Endothelial cell of umbilical vein (primary cell): ENCODE measurements around the gene FGF19. TPM values are rescaled to one million over a fixed set of nuclear protein-coding genes. Genes with fewer than 3 reads are reported as not detected.

Experiments
- BruUV-seq: library from RNA; stranded (reverse); fragments of 400-500 nt; replicated peaks from 2 replicates; lab custom pipeline; 2021; lab: Mats Ljungman, UMichigan
- CTCF ChIA-PET: fragments of 300-600, 350-600 bp; sonication (Branson Sonifier 250); formaldehyde crosslinking; loops from one replicate; lab custom pipeline; 2021; ENCODE audit warnings: antibody characterized with exemption, inconsistent platforms; lab: Charles Lee
- POLR2A ChIA-PET: fragments of 300-600, 350-600 bp; sonication (Branson Sonifier 250); formaldehyde crosslinking; loops from one replicate; lab custom pipeline; 2021; ENCODE audit warnings: antibody characterized with exemption, inconsistent platforms; lab: Charles Lee
- DNase-seq: peaks from one replicate; pipeline ENCODE4 v3.0.0-alpha.2; 2011; ENCODE audit warnings: low read depth, low spot score
- FAIRE-seq: peaks from 2 replicates; lab custom pipeline; 2011; peaks lifted over from hg19 to GRCh38; lab: Jason Lieb, UNC
- H2AFZ ChIP-seq: 2 replicates; pipeline ENCODE4 v1.6.0; 2012; ENCODE audit warnings: low read depth, low read length, control low read depth, inconsistent platforms
- H3K27ac ChIP-seq: 2 replicates; pipeline ENCODE4 v1.5.1; 2011; ENCODE audit warnings: low read depth, mild to moderate bottlenecking, control low read depth, low read length, moderate library complexity; ENCODE audit not compliant: insufficient read depth
- H3K27me3 ChIP-seq, 2 experiments: 2 replicates each; pipeline versions ENCODE4 v1.6.0 to v1.6.1; 2011; ENCODE audit warnings: low read length in 2 of 2, mixed read lengths in 1 of 2; ENCODE audit not compliant: control insufficient read depth in 2 of 2, insufficient read depth in 2 of 2
- H3K36me3 ChIP-seq, 2 experiments: 2 replicates in 1 of 2; 3 replicates in 1 of 2; pipeline ENCODE4 v1.5.1; 2011; ENCODE audit warnings: low read length in 2 of 2, mild to moderate bottlenecking in 1 of 2, moderate library complexity in 1 of 2; ENCODE audit not compliant: control insufficient read depth in 2 of 2, insufficient read depth in 2 of 2; ENCODE audit errors: extremely low read depth in 1 of 2
- H3K4me1 ChIP-seq: 3 replicates; pipeline ENCODE4 v1.5.1; 2011; ENCODE audit warnings: mild to moderate bottlenecking, low read length; ENCODE audit not compliant: control insufficient read depth, insufficient read depth; ENCODE audit errors: extremely low read depth
- H3K4me2 ChIP-seq: 2 replicates; pipeline ENCODE4 v1.6.1; 2011; ENCODE audit warnings: low read length, control low read depth, mixed read lengths; ENCODE audit not compliant: insufficient read depth
- H3K4me3 ChIP-seq, 3 experiments: fragments of 200-600 bp in 1 of 3; sonication (generic), shearing (Covaris generic) in 1 of 3; replicated peaks in 1 of 3; 2 replicates each; pipeline ENCODE4 v1.5.1; 2011 to 2016; ENCODE audit warnings: control low read depth in 3 of 3, low read length in 3 of 3, mild to moderate bottlenecking in 2 of 3, inconsistent platforms in 1 of 3, low read depth in 1 of 3, moderate library complexity in 1 of 3; ENCODE audit not compliant: insufficient read depth in 1 of 3
- H3K79me2 ChIP-seq: 2 replicates; pipeline ENCODE4 v1.6.0; 2012; ENCODE audit warnings: low read length, inconsistent platforms; ENCODE audit not compliant: control insufficient read depth, insufficient read depth
- H3K9ac ChIP-seq: replicated peaks from 2 replicates; pipeline ENCODE3; 2011; ENCODE audit warnings: low read length, control low read depth; ENCODE audit not compliant: insufficient read depth; ENCODE audit errors: extremely low read depth
- H3K9me1 ChIP-seq: replicated peaks from 3 replicates; pipeline ENCODE4 v1.6.0; 2011; ENCODE audit warnings: mild to moderate bottlenecking, low read length; ENCODE audit not compliant: control insufficient read depth, insufficient read depth; ENCODE audit errors: extremely low read depth
- H3K9me3 ChIP-seq: replicated peaks from 2 replicates; pipeline ENCODE4 v1.5.1; 2012; ENCODE audit warnings: low read length, inconsistent platforms; ENCODE audit not compliant: control insufficient read depth, insufficient read depth
- H4K20me1 ChIP-seq: replicated peaks from 2 replicates; pipeline ENCODE3; 2011; ENCODE audit warnings: mild to moderate bottlenecking, low read length; ENCODE audit not compliant: control insufficient read depth, insufficient read depth; ENCODE audit errors: extremely low read depth
- CTCF ChIP-seq, 2 donors: IDR thresholded peaks; 1 replicate in 1 of 2; 2 replicates in 1 of 2; pipeline ENCODE4 v1.5.1; 2011; ENCODE audit warnings: low read length in 2 of 2, mild to moderate bottlenecking in 2 of 2, moderate library complexity in 2 of 2, control low read depth in 1 of 2, inconsistent platforms in 1 of 2, low read depth in 1 of 2; ENCODE audit not compliant: insufficient read depth in 1 of 2; ENCODE audit errors: extremely low read depth in 1 of 2
- EZH2 ChIP-seq: IDR thresholded peaks from 2 replicates; pipeline ENCODE4 v1.6.1; 2012; ENCODE audit warnings: borderline replicate concordance, low read depth, mild to moderate bottlenecking, moderate library complexity, low read length, inconsistent platforms; ENCODE audit not compliant: severe bottlenecking
- FOS ChIP-seq: IDR thresholded peaks from 2 replicates; pipeline ENCODE4 v1.6.1; 2011; ENCODE audit warnings: mild to moderate bottlenecking, low read length, moderate library complexity, borderline replicate concordance; ENCODE audit not compliant: insufficient read depth
- GATA2 ChIP-seq: IDR thresholded peaks from 2 replicates; pipeline ENCODE4 v1.7.0; 2011; ENCODE audit warnings: low read depth, mild to moderate bottlenecking, moderate library complexity, mixed read lengths, low read length; ENCODE audit not compliant: insufficient read length, insufficient read depth
- JUN ChIP-seq: IDR thresholded peaks from 2 replicates; pipeline ENCODE4 v1.6.1; 2011; ENCODE audit warnings: borderline replicate concordance, low read depth; ENCODE audit not compliant: insufficient read length, insufficient read depth
- MAX ChIP-seq: IDR thresholded peaks from 2 replicates; pipeline ENCODE4 v1.6.1; 2011; ENCODE audit not compliant: insufficient read depth, insufficient read length
- MYC ChIP-seq: IDR thresholded peaks from one replicate; pipeline ENCODE4 v1.6.1; 2011; ENCODE audit warnings: mild to moderate bottlenecking, low read depth, low read length
- POLR2A ChIP-seq: IDR thresholded peaks from 2 replicates; pipeline ENCODE4 v1.6.1; 2012; ENCODE audit warnings: low read depth, mild to moderate bottlenecking, control low read depth, low read length
- POLR2AphosphoS5 ChIP-seq: IDR thresholded peaks from 2 replicates; pipeline ENCODE4 v1.6.1; 2012; ENCODE audit warnings: low read depth, mild to moderate bottlenecking, control low read depth, low read length, moderate library complexity; ENCODE audit not compliant: insufficient read depth
- dilution Hi-C: fragments of 300-500 bp; cut with MboI; formaldehyde crosslinking; loops from one replicate; pipeline ENCODE4 v1.15.0; 2019; ENCODE audit warnings: low sequenced_read_pairs; ENCODE audit not compliant: extremely low pct_ligation_motif_present
- intact Hi-C: fragments of 100-400 bp; cut with micrococcal nuclease; formaldehyde crosslinking; loops from one replicate; pipeline ENCODE4 v1.10.0; 2022
- polyA plus RNA-seq, 4 experiments: library from polyadenylated mRNA; depleted of rRNA in 3 of 4; stranded (reverse) in 3 of 4; unstranded in 1 of 4; fragments of >200 nt; gene quantifications; 2 replicates each; pipeline versions ENCODE4 v1.2.1 to v1.2.3, GENCODE V29; 2011 to 2012; ENCODE audit warnings: missing spikeins in 1 of 4
- total RNA-seq: library from RNA; stranded (reverse); gene quantifications from 2 replicates; pipeline ENCODE4 v1.2.3, GENCODE V29; 2021

The FGF19 gene
- total and polyA plus RNA-seq, 2 donors (not counting 3 experiments of a cell fraction or from before 2014, with no cell fraction given): 0.03 TPM; not detected in 1

GRCh38 chr11:69698362-69698761 lies 5.5 kb downstream of the FGF19 start:
- BruUV-seq: no TSS peak
- Histone ChIP-seq H3K27me3 (peaks cover 23 to 25% of the 10 kb centered on the region in 2 experiments), H3K9me1 (no peaks in the 10 kb centered on the region), H3K4me2 (no peak overlapping the region), H2AFZ (no peak overlapping the region), H3K27ac (no peak overlapping the region), H3K4me1 (peaks cover 8% of the 10 kb centered on the region), H3K9me3 (no peaks in the 10 kb centered on the region), H3K4me3 (no peak overlapping the region), H4K20me1 (no peaks in the 10 kb centered on the region), H3K36me3 (no peaks in the 10 kb centered on the region), H3K9ac (no peak overlapping the region), H3K79me2 (no peaks in the 10 kb centered on the region)
- intact Hi-C loops (no loop called here), dilution Hi-C loops (no loop called here)
- ChIA-PET CTCF (no interaction called here), POLR2A (no interaction called here)
- TF ChIP-seq EZH2 (no peak), JUN (no peak), GATA2 (no peak), POLR2AphosphoS5 (no peak), CTCF (IDR thresholded peaks at IDR 0.05; ENCODE audit: extremely low read depth in 1 of 2, insufficient read depth in 1 of 2, low read depth in 1 of 2, low read length in 2 of 2) (no peak), POLR2A (no peak), FOS (no peak), MYC (no peak), MAX (no peak)
- FAIRE-seq (no peak), DNase-seq (no peak)
